SK-N-SH (cell line): ENCODE data around the gene SPSB4. TPM values are rescaled to one million over a fixed set of nuclear protein-coding genes. Genes with fewer than 3 reads are reported as not detected.

Source experiments
- CTCF ChIA-PET: fragments of 300-600, 350-600 bp; formaldehyde crosslinking; extraction: SDS; loops from one replicate; lab custom pipeline; 2021; lab: Yijun Ruan, JAX
- POLR2A ChIA-PET: fragments of 350-600 bp; sonication (Branson Sonifier 250); formaldehyde crosslinking; extraction: SDS; loops from one replicate; lab custom pipeline; 2020; ENCODE audit warnings: antibody characterized with exemption, inconsistent platforms; lab: Yijun Ruan, JAX
- DNase-seq: peaks from one replicate; pipeline ENCODE4 v3.0.0; 2012
- H2AFZ ChIP-seq: fragments of 200-600 bp; sonication (generic); 2 replicates; pipeline ENCODE4 v1.8.1; 2016; ENCODE audit warnings: antibody characterized with exemption, mild to moderate bottlenecking, low read depth
- H3F3A ChIP-seq: fragments of 200-600 bp; sonication (generic); replicated peaks from 2 replicates; pipeline ENCODE3; 2016; ENCODE audit warnings: antibody characterized with exemption, mild to moderate bottlenecking; ENCODE audit not compliant: insufficient read depth
- H3K27ac ChIP-seq, 2 experiments: fragments of 200-500 bp in 1 of 2; fragments of 200-600 bp in 1 of 2; sonication (Bioruptor generic) in 1 of 2; sonication (generic), shearing (Covaris generic) in 1 of 2; 2 replicates each; pipeline versions ENCODE4 v1.5.1 to v1.6.1; 2014 to 2016; ENCODE audit warnings: low read depth in 2 of 2, inconsistent platforms in 1 of 2, low read length in 1 of 2, mild to moderate bottlenecking in 1 of 2, mixed read lengths in 1 of 2
- H3K27me3 ChIP-seq: fragments of 200-600 bp; sonication (generic), shearing (Covaris generic); 2 replicates; pipeline ENCODE4 v1.6.1; 2016; ENCODE audit warnings: mixed run types; ENCODE audit not compliant: insufficient read depth
- H3K36me3 ChIP-seq, 2 experiments: fragments of 200-500 bp in 1 of 2; fragments of 200-600 bp in 1 of 2; sonication (Bioruptor generic) in 1 of 2; sonication (generic) in 1 of 2; replicated peaks in 1 of 2; 2 replicates each; pipeline versions ENCODE3 to v1.5.1; 2014 to 2016; ENCODE audit warnings: low read length in 1 of 2, mild to moderate bottlenecking in 1 of 2; ENCODE audit not compliant: insufficient read depth in 2 of 2, control insufficient read depth in 1 of 2
- H3K4me1 ChIP-seq, 2 experiments: fragments of 200-500 bp in 1 of 2; fragments of 200-600 bp in 1 of 2; sonication (Bioruptor generic) in 1 of 2; sonication (generic), shearing (Covaris generic) in 1 of 2; 2 replicates each; pipeline versions ENCODE4 v1.5.1 to v1.6.1; 2014 to 2016; ENCODE audit warnings: low read depth in 1 of 2, low read length in 1 of 2, mixed run types in 1 of 2; ENCODE audit not compliant: insufficient read depth in 2 of 2, control insufficient read depth in 1 of 2
- H3K4me2 ChIP-seq: fragments of 200-600 bp; sonication (generic), shearing (Covaris generic); 2 replicates; pipeline ENCODE4 v1.6.1; 2017; ENCODE audit warnings: mixed run types
- H3K4me3 ChIP-seq, 2 experiments: fragments of 200-500 bp in 1 of 2; fragments of 200-600 bp in 1 of 2; sonication (Bioruptor generic) in 1 of 2; sonication (generic), shearing (Covaris generic) in 1 of 2; 2 replicates each; pipeline versions ENCODE4 v1.5.1 to v1.8.1; 2014 to 2016; ENCODE audit warnings: low read depth in 2 of 2, inconsistent platforms in 1 of 2, low read length in 1 of 2, mild to moderate bottlenecking in 1 of 2, mixed read lengths in 1 of 2, moderate library complexity in 1 of 2
- H3K79me2 ChIP-seq: fragments of 200-600 bp; sonication (generic); 2 replicates; pipeline ENCODE4 v1.8.1; 2017; ENCODE audit warnings: mild to moderate bottlenecking; ENCODE audit not compliant: insufficient read depth
- H3K9ac ChIP-seq: fragments of 200-600 bp; sonication (generic); 2 replicates; pipeline ENCODE4 v1.6.1; 2017; ENCODE audit warnings: mixed run types
- H3K9me2 ChIP-seq: fragments of 200-600 bp; sonication (generic); 2 replicates; pipeline ENCODE4 v1.6.1; 2017; ENCODE audit warnings: mixed run types
- H3K9me3 ChIP-seq: fragments of 200-600 bp; sonication (generic); 2 replicates; pipeline ENCODE4 v1.6.1; 2017; ENCODE audit warnings: mixed run types, mild to moderate bottlenecking, moderate library complexity
- H4K20me1 ChIP-seq: fragments of 200-600 bp; sonication (generic); 2 replicates; pipeline ENCODE4 v1.6.1; 2017; ENCODE audit warnings: mild to moderate bottlenecking, mixed run types; ENCODE audit not compliant: insufficient read depth
- CHD2 ChIP-seq: fragments of 150-350 bp; IDR thresholded peaks from 2 replicates; pipeline ENCODE4 v1.6.1; 2018; ENCODE audit warnings: low read length; ENCODE audit not compliant: partially characterized antibody
- FOSL2 ChIP-seq: IDR thresholded peaks from 2 replicates; pipeline ENCODE4 v1.4.0; 2012; ENCODE audit warnings: low read depth, mild to moderate bottlenecking, moderate library complexity, borderline replicate concordance
- FOXJ3 ChIP-seq: sonication (generic); formaldehyde crosslinking; IDR thresholded peaks from 2 replicates; pipeline ENCODE4 v1.5.1; 2020; ENCODE audit warnings: mild to moderate bottlenecking, missing genetic modification reagents
- FOXM1 ChIP-seq: IDR thresholded peaks from 2 replicates; pipeline ENCODE4 v1.4.0; 2012; ENCODE audit warnings: low read depth, mild to moderate bottlenecking
- GABPA ChIP-seq: IDR thresholded peaks from 2 replicates; pipeline ENCODE4 v1.4.0; 2012; ENCODE audit warnings: low read depth, mild to moderate bottlenecking
- IRF3 ChIP-seq: fragments of 150-350 bp; IDR thresholded peaks from 2 replicates; pipeline ENCODE4 v1.6.1; 2016; ENCODE audit warnings: mild to moderate bottlenecking, low read depth, low read length
- MEF2A ChIP-seq: IDR thresholded peaks from 2 replicates; pipeline ENCODE4 v1.4.0; 2012; ENCODE audit warnings: low read depth, borderline replicate concordance
- POLR2AphosphoS5 ChIP-seq: IDR thresholded peaks from 2 replicates; pipeline ENCODE4 v1.6.1; 2012; ENCODE audit warnings: low read depth, low read length
- RAD21 ChIP-seq: IDR thresholded peaks from 2 replicates; pipeline ENCODE4 v1.6.1; 2012; ENCODE audit warnings: mild to moderate bottlenecking, low read length
- RCOR1 ChIP-seq: fragments of 150-350 bp; IDR thresholded peaks from 2 replicates; pipeline ENCODE4 v1.6.1; 2017; ENCODE audit warnings: antibody characterized with exemption, low read length
- REST ChIP-seq: IDR thresholded peaks from 2 replicates; pipeline ENCODE4 v1.6.1; 2012; ENCODE audit warnings: mild to moderate bottlenecking, low read depth, low read length, moderate library complexity
- RFX5 ChIP-seq: IDR thresholded peaks from 2 replicates; pipeline ENCODE4 v1.6.1; 2012; ENCODE audit warnings: mild to moderate bottlenecking, improper control_type of control experiment, low read length
- RXRA ChIP-seq: IDR thresholded peaks from 2 replicates; pipeline ENCODE4 v1.4.0; 2012; ENCODE audit warnings: low read depth, mild to moderate bottlenecking, borderline replicate concordance
- TAF1 ChIP-seq: IDR thresholded peaks from 2 replicates; pipeline ENCODE4 v1.6.1; 2012; ENCODE audit warnings: low read depth, mild to moderate bottlenecking, low read length, moderate library complexity, borderline replicate concordance
- TCF12 ChIP-seq: IDR thresholded peaks from 2 replicates; pipeline ENCODE4 v1.4.0; 2012
- TEAD4 ChIP-seq: IDR thresholded peaks from 2 replicates; pipeline ENCODE4 v1.4.0; 2012; ENCODE audit warnings: mild to moderate bottlenecking, borderline replicate concordance; ENCODE audit not compliant: insufficient read depth
- USF2 ChIP-seq: fragments of 150-350 bp; IDR thresholded peaks from 2 replicates; pipeline ENCODE4 v1.6.1; 2017; ENCODE audit warnings: antibody characterized with exemption, low read length, low read depth, borderline replicate concordance
- ZBTB33 ChIP-seq: IDR thresholded peaks from 2 replicates; pipeline ENCODE4 v1.4.0; 2012; ENCODE audit warnings: low read depth, borderline replicate concordance
- WGBS: methylation state at CpG from one replicate; pipeline ENCODE4 v1.1.6; 2017; ENCODE audit warnings: low lambda C conversion rate; 5-methylcytosine and 5-hydroxymethylcytosine counted together
- polyA plus RNA-seq, 3 experiments: library from polyadenylated mRNA; depleted of rRNA; stranded (reverse); fragments of >200 nt; gene quantifications; 2 replicates each; pipeline ENCODE4 v1.2.3, GENCODE V29; 2012

SPSB4 gene
- polyA plus RNA-seq, 1 of the 3 experiments (the other 2 are of a cell fraction): 0.10 TPM

GRCh38 chr3:141077631-141078030 is 26.5 kb downstream of the SPSB4 start:
- Histone ChIP-seq H3F3A (no peaks in the 10 kb centered on the region), H3K4me1 (peaks cover 0 to 12% of the 10 kb centered on the region in 2 experiments; a peak in 1 of 4 replicates), H3K79me2 (no peaks in the 10 kb centered on the region), H3K9me3 (no peaks in the 10 kb centered on the region), H3K27ac (no peak overlapping the region), H3K9ac (no peak overlapping the region), H3K36me3 (no peaks in the 10 kb centered on the region), H2AFZ (no peak overlapping the region), H3K27me3 (no peaks in the 10 kb centered on the region)
- ChIA-PET POLR2A (no interaction called here), CTCF (interaction anchor here (1.0 to 1.9 kb wide), 2 partner anchors 12 to 26 kb away, joined by 3 to 11 read pairs; partner anchors contain the start of gene SPSB4)
- no peak for DNase-seq
- WGBS: 62% methylated on average over 6 of the region's 6 CpGs
- no peak for TF ChIP-seq REST
- no peak for TF ChIP-seq FOSL2
- no peak for TF ChIP-seq IRF3
- TF ChIP-seq MEF2A: no peak
- TF ChIP-seq FOXM1: no peak
- no peak for TF ChIP-seq USF2
- TF ChIP-seq, all 33 proteins: peak for 0
- Histone ChIP-seq H3K4me3 (no peak overlapping the region), H4K20me1 (no peaks in the 10 kb centered on the region), H3K4me2 (no peak overlapping the region), H3K9me2 (no peaks in the 10 kb centered on the region)

GRCh38 chr3:141078200-141078599 is 27.1 kb downstream of the SPSB4 start:
- H3K27me3 ChIP-seq: no peaks in the 10 kb centered on the region
- H4K20me1 ChIP-seq: no peaks in the 10 kb centered on the region
- no peaks in the 10 kb centered on the region for H3F3A ChIP-seq
- H3K4me3 ChIP-seq: no peak overlapping the region
- no peaks in the 10 kb centered on the region for H3K9me3 ChIP-seq
- no peak overlapping the region for H3K9ac ChIP-seq
- no peaks in the 10 kb centered on the region for H3K36me3 ChIP-seq
- 0% methylated on average over 1 of the region's 3 CpGs for WGBS
- peaks cover 0 to 17% of the 10 kb centered on the region in 2 experiments; a peak in 1 of 4 replicates for H3K4me1 ChIP-seq
- DNase-seq: no peak
- H2AFZ ChIP-seq: no peak overlapping the region
- H3K4me2 ChIP-seq: no peak overlapping the region
- ChIA-PET CTCF (interaction anchor here (1.9 kb wide), 1 partner anchor 26 kb away, joined by 11 read pairs; the partner anchor contains the start of gene SPSB4), POLR2A (no interaction called here)
- H3K79me2 ChIP-seq: no peaks in the 10 kb centered on the region
- H3K27ac ChIP-seq: no peak overlapping the region
- no peaks in the 10 kb centered on the region for H3K9me2 ChIP-seq
- no peak for TF ChIP-seq FOXJ3 (CRISPR knock-in tag)
- TF ChIP-seq ZBTB33: no peak
- no peak for TF ChIP-seq TEAD4
- no peak for TF ChIP-seq CHD2
- no peak for TF ChIP-seq MEF2A
- no peak for TF ChIP-seq TCF12
- TF ChIP-seq TAF1: no peak
- no peak for TF ChIP-seq RAD21
- no peak for TF ChIP-seq GABPA
- no peak for TF ChIP-seq POLR2AphosphoS5
- no peak for TF ChIP-seq FOXM1
- TF ChIP-seq RFX5: no peak
- TF ChIP-seq RXRA: no peak
- TF ChIP-seq RCOR1: no peak
- no peak for TF ChIP-seq USF2
- TF ChIP-seq IRF3: no peak
